ENCODE measurements around the gene ENHO. TPM values are rescaled to one million over a fixed set of nuclear protein-coding genes. Genes with fewer than 3 reads are reported as not detected.

ENHO gene
- total and polyA plus RNA-seq, 2 experiments from 2014 or later: 1.5 to 9.4 TPM

- 92% methylated on average over 7 of the region's 7 CpGs for WGBS (ENCODE audit: low lambda C conversion rate, missing lambda C conversion rate)
- peaks cover 14% of the 10 kb centered on the region for H3K4me1 ChIP-seq (ENCODE audit: insufficient read depth)
- no peak overlapping the region for H3K4me3 ChIP-seq
- no peak overlapping the region for H3K27ac ChIP-seq
- H3K27me3 ChIP-seq: no peaks in the 10 kb centered on the region
- H3K79me2 ChIP-seq: no peaks in the 10 kb centered on the region
- H3K36me3 ChIP-seq (replicated peaks; ENCODE audit: insufficient read depth, low read depth): no peaks in the 10 kb centered on the region
- no peak for TF ChIP-seq EZH2phosphoT487 (IDR thresholded peaks at IDR 0.05; ENCODE audit: low read depth, severe bottlenecking, unreplicated experiment)
- TF ChIP-seq EZH2 (IDR thresholded peaks at IDR 0.05; ENCODE audit: borderline replicate concordance): no peak
- TF ChIP-seq CTCF (IDR thresholded peaks at IDR 0.05; ENCODE audit: poor library complexity): no peak
- H2AFZ ChIP-seq: no peak overlapping the region
- no peaks in the 10 kb centered on the region for H3K9me3 ChIP-seq (ENCODE audit: low read depth)
- DNase-seq (ENCODE audit: low spot score): no peak
- H3K9me2 ChIP-seq (replicated peaks; ENCODE audit: insufficient read depth): no peaks in the 10 kb centered on the region
- H3K4me2 ChIP-seq: no peak overlapping the region
- H4K20me1 ChIP-seq (ENCODE audit: insufficient read depth, poor library complexity, severe bottlenecking): no peaks in the 10 kb centered on the region
Observed at GRCh38 chr9:34517185-34517584, 5.6 kb downstream of the ENHO start.

- Histone ChIP-seq H3K4me2 (no peak overlapping the region), H3K4me3 (no peak overlapping the region), H2AFZ (no peak overlapping the region), H3K27me3 (no peaks in the 10 kb centered on the region), H3K79me2 (no peaks in the 10 kb centered on the region), H3K9me3 (ENCODE audit: low read depth) (no peaks in the 10 kb centered on the region), H3K36me3 (replicated peaks; ENCODE audit: insufficient read depth, low read depth) (no peaks in the 10 kb centered on the region), H3K9me2 (replicated peaks; ENCODE audit: insufficient read depth) (no peaks in the 10 kb centered on the region), H3K27ac (no peak overlapping the region), H3K4me1 (ENCODE audit: insufficient read depth) (peaks cover 14% of the 10 kb centered on the region), H4K20me1 (ENCODE audit: insufficient read depth, poor library complexity, severe bottlenecking) (no peaks in the 10 kb centered on the region)
- DNase-seq (ENCODE audit: low spot score): no peak
- TF ChIP-seq EZH2 (IDR thresholded peaks at IDR 0.05; ENCODE audit: borderline replicate concordance) (no peak), EZH2phosphoT487 (IDR thresholded peaks at IDR 0.05; ENCODE audit: low read depth, severe bottlenecking, unreplicated experiment) (no peak), CTCF (IDR thresholded peaks at IDR 0.05; ENCODE audit: poor library complexity) (no peak)
- WGBS (ENCODE audit: low lambda C conversion rate, missing lambda C conversion rate): 97% methylated on average over 3 of the region's 3 CpGs
Observed at GRCh38 chr9:34515959-34516358, 6.8 kb downstream of the ENHO start.

GRCh38 chr9:34514816-34515215 is 8.0 kb downstream of the ENHO start:
- Histone ChIP-seq H3K9me3 (ENCODE audit: low read depth) (no peaks in the 10 kb centered on the region), H3K79me2 (no peaks in the 10 kb centered on the region), H3K36me3 (replicated peaks; ENCODE audit: insufficient read depth, low read depth) (no peaks in the 10 kb centered on the region), H4K20me1 (ENCODE audit: insufficient read depth, poor library complexity, severe bottlenecking) (no peaks in the 10 kb centered on the region), H3K27ac (no peak overlapping the region), H3K4me3 (no peak overlapping the region), H3K4me1 (ENCODE audit: insufficient read depth) (peaks cover 14% of the 10 kb centered on the region), H3K27me3 (no peaks in the 10 kb centered on the region), H2AFZ (no peak overlapping the region), H3K4me2 (no peak overlapping the region), H3K9me2 (replicated peaks; ENCODE audit: insufficient read depth) (no peaks in the 10 kb centered on the region)
- DNase-seq (ENCODE audit: low spot score): no peak
- WGBS (ENCODE audit: low lambda C conversion rate, missing lambda C conversion rate): 99% methylated on average over 3 of the region's 3 CpGs
- no peak for TF ChIP-seq CTCF (IDR thresholded peaks at IDR 0.05; ENCODE audit: poor library complexity)
- no peak for TF ChIP-seq EZH2phosphoT487 (IDR thresholded peaks at IDR 0.05; ENCODE audit: low read depth, severe bottlenecking, unreplicated experiment)
- no peak for TF ChIP-seq EZH2 (IDR thresholded peaks at IDR 0.05; ENCODE audit: borderline replicate concordance)

GRCh38 chr9:34514401-34514800 is 8.4 kb downstream of the ENHO start:
- Histone ChIP-seq H3K79me2 (no peaks in the 10 kb centered on the region), H3K4me1 (ENCODE audit: insufficient read depth) (peaks cover 14% of the 10 kb centered on the region), H3K4me2 (no peak overlapping the region), H3K4me3 (no peak overlapping the region), H3K36me3 (replicated peaks; ENCODE audit: insufficient read depth, low read depth) (no peaks in the 10 kb centered on the region), H3K27ac (no peak overlapping the region), H2AFZ (no peak overlapping the region), H3K9me2 (replicated peaks; ENCODE audit: insufficient read depth) (no peaks in the 10 kb centered on the region), H4K20me1 (ENCODE audit: insufficient read depth, poor library complexity, severe bottlenecking) (no peaks in the 10 kb centered on the region), H3K9me3 (ENCODE audit: low read depth) (no peaks in the 10 kb centered on the region), H3K27me3 (no peaks in the 10 kb centered on the region)
- no peak for DNase-seq (ENCODE audit: low spot score)
- TF ChIP-seq EZH2phosphoT487 (IDR thresholded peaks at IDR 0.05; ENCODE audit: low read depth, severe bottlenecking, unreplicated experiment) (no peak), EZH2 (IDR thresholded peaks at IDR 0.05; ENCODE audit: borderline replicate concordance) (no peak), CTCF (IDR thresholded peaks at IDR 0.05; ENCODE audit: poor library complexity) (no peak)
- WGBS (ENCODE audit: low lambda C conversion rate, missing lambda C conversion rate): 95% methylated on average over 8 of the region's 8 CpGs
